IPS-18c (cell line): ENCODE data around the gene GHRL.
A peak's percentile ranks its signal among the peaks of the same experiment; 100 is the strongest.
"Not testable (repeated sequence)": the region's sequence is repeated elsewhere in the genome, so short reads cannot be mapped to it uniquely, and the experiment has no call there.

Source experiments
- H3K4me3 ChIP-seq: 2 replicates; pipeline ENCODE4 v1.7.0; 2013; ENCODE audit warnings: low read depth, mild to moderate bottlenecking, low read length, moderate library complexity; ENCODE audit not compliant: insufficient read depth
- H3K9me3 ChIP-seq: one replicate; pipeline ENCODE4 v1.6.1; 2013; ENCODE audit warnings: mild to moderate bottlenecking, low read length, moderate library complexity; ENCODE audit not compliant: control insufficient read depth, insufficient read depth

GHRL gene

DNA sequence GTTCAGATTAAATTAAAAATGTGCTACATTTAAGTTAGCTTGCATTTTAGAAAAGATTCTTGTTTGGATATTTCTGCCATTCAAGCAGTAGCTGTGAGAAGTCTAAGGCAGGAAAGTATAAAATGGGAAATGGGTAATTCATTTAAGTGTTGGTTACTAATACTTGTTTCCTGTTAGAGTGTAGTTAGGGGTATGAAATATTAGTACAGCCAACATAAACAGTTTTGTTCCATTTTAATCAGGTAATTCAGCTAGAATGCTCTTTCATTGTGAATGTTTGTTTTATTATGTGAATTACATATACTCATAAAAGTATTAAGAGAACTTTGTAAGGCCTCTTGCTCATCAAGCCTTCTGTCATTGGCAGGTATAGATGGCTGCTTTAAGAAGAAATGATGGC lies 24.6 kb downstream of the GHRL start:
- H3K4me3 ChIP-seq: no peak overlapping the region

DNA sequence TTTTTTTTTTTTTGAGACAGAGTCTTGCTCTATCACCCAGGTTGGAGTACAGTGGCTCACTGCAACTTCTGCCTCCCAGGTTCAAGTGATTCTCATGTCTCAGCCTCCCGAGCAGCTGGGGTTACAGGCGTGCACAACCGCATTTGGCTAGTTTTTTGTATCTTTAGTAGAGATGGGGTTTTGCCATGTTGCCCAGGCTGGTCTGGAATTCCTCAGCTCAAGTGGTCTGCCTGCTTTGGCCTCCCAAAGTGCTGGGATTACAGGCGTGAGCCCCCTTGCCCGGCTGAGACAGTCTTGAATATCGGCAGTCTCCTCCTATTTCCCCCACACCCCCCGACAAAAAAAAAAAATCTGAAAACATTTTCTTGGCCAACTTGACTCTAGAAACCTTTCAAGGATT lies 25.8 kb downstream of the GHRL start:
- H3K9me3 ChIP-seq, H3K4me3 ChIP-seq: not testable (repeated sequence)

More for the DNA sequence above, 24.6 kb downstream of the GHRL start:
- no peaks in the 10 kb centered on the region for H3K9me3 ChIP-seq

DNA sequence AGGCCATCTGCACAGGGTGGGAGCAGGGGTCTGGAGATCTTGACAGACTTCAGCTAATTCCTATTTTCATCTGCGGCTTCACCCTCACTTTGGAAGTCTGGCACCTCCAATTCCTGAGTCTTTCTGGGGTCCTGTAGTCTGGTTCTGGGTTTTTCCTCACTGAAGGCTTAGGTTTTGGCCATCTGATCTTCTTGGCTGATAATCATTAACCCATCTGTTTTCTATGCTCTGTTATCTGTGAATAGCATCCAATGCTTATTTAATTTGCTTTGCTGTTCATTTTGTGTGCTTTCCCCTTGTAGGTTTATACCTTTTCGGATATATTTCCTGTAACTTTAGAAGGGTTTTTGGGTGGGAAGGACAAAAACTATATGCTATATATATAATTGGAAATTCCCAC lies 26.9 kb downstream of the GHRL start:
- H3K9me3 ChIP-seq: no peaks in the 10 kb centered on the region

DNA sequence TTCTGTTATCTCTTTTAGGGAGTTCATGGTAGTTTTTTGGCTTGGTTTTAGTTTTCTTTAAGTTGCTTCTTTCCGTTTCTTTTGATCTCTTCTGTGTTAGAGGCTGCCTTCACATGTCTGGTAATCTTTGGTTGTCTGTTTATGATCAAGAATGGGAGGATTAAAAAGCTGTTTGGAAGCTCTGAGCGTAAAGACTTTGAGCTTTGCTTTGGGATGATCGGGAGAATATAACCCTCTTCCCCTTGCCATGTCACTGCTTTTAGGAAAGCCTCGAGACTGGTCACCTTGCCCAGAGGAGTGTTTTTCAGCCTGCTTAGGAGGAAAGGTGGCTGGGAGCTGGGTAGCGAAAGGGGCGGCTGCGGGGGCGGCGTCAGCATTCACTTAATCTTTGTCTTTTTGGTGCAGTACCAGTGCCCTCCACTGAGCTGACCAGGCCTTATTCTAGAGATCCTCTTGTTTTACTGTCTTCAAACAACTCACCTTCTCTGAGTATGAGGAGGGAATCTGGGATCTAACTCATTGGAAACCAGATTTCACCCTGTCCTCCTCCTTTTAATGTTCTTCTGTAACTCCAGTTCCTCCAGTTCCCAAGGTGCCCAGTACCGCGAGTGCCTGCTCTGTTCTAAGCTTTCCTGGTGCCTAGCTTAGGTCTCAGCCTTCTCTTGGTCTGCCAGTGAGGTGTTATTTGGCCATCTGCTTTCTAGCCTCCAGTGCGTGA lies 28.9 kb downstream of the GHRL start:
- Histone ChIP-seq H3K9me3 (no peaks in the 10 kb centered on the region), H3K4me3 (no peak overlapping the region)

More for the DNA sequence above, 26.9 kb downstream of the GHRL start:
- no peak overlapping the region for H3K4me3 ChIP-seq

DNA sequence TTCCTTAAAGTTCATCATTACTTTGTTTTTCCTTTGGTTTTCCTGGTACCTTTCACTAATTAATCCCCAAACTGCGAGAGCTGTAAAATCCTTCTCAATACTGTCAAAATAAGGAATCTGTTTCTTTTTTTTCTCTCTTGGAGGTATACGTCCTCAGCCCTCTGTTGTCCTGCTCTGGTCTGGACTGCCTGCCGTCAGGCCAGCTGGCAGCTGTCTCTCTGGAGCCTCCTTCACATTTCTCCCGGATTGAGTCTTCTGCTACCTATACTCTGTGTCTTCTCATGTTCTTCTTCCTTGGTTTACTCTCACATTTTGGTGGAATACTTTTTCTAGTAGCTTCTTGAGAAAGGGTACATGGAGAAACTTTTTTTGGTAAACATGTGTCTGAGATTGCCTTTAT lies 30.7 kb downstream of the GHRL start:
- no peak overlapping the region for H3K4me3 ChIP-seq

DNA sequence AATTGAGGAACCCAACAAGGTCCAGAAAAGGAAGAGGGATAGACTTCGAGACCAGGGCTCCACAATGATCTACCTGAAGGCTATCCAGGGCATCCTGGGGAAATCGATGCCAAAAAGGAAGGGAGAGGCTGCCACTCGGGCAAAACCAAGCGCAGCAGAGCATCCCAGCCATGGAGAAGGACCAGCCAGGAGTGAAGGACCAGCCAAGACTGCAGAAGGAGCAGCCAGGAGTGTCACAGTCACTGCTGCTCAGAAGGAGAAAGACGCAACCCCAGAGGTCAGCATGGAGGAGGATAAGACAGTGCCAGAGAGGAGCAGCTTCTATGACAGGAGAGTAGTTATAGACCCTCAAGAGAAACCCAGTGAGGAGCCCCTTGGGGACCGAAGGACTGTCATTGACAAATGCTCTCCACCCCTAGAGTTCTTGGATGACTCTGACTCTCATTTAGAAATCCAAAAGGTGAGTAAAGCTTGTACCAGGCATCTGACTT lies 32.5 kb downstream of the GHRL start:
- no peak overlapping the region for H3K4me3 ChIP-seq

More for the DNA sequence above, 30.7 kb downstream of the GHRL start:
- no peaks in the 10 kb centered on the region for H3K9me3 ChIP-seq

DNA sequence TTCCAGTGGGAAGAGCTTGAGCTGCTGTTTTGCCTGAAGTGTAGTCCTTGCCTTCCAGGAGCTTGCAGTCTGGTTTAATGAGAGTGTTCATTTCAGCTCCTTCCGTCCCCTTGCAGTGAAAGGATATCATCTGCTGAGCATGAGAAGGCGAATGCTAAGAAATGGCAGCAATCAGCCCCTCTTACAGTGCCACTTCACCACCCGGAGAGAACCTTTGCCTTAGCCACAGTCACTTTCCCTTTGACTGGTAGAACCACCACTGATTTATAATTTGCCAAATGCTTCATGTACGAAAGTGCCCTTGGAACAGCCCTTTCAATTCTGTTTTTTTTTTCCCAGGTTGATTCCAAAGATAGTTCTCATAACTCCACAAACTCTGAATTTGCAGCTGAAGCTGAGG lies 32.9 kb downstream of the GHRL start:
- no peak overlapping the region for H3K4me3 ChIP-seq
- H3K9me3 ChIP-seq: no peaks in the 10 kb centered on the region

More for the DNA sequence above, 32.5 kb downstream of the GHRL start:
- no peaks in the 10 kb centered on the region for H3K9me3 ChIP-seq

DNA sequence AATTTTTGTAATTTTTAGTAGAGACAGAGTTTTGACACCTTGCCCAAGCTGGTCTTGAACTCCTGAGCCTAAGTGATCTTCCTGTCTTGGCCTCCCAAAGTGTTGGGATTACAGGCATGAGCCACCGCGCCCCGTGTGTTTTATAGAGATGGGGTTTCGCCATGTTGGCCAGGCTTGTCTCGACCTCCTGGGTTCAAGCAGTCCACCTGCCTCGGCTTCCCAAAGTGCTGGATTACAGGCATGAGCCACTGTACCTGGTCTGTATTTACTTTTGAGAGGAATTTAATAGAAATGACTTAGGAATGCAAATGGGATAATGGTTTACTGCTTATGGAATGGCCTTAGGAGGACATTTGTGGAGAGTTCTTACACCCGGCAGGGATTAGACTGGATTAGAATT lies 33.7 kb downstream of the GHRL start:
- no peaks in the 10 kb centered on the region for H3K9me3 ChIP-seq
- no peak overlapping the region for H3K4me3 ChIP-seq

DNA sequence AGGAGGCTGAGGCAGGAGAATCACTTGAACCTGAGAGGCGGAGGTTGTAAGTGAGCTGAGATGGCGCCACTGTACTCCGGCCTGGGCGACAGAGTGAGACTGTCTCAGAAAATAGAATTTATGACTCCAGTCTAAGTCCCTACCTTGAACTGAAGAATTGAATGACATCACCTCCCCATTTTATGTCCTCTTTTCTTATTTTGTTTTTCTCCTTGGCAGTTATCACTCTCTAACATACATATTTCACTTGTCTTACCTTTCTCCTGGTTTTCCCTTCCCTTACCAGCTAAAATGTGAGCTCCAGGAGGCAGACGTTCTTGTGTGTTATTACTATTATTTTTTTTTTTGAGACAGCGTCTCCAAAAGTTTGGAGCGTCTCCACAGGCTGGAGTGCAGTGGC lies 36.9 kb downstream of the GHRL start:
- no peaks in the 10 kb centered on the region for H3K9me3 ChIP-seq
- no peak overlapping the region for H3K4me3 ChIP-seq

DNA sequence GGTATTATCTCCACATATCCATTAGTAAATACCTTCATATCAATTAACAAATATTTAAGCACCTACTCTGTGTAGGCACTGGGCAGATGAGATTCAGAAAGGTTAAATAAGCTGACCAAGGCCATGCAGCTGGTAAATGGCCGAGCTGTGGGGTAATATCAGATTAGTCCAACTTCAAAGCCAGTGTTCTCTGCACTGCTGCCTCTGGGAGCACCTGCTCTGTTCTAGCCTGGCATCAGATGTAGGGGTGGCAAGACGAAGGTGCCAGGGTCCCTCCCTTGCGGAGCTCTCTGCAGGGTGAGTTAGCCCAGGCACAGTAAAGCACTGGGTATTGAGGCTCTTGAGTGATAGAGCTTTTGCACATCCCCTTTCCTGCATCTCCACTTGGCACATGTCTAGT lies 39.0 kb downstream of the GHRL start:
- H3K9me3 ChIP-seq: no peaks in the 10 kb centered on the region
- H3K4me3 ChIP-seq: no peak overlapping the region

DNA sequence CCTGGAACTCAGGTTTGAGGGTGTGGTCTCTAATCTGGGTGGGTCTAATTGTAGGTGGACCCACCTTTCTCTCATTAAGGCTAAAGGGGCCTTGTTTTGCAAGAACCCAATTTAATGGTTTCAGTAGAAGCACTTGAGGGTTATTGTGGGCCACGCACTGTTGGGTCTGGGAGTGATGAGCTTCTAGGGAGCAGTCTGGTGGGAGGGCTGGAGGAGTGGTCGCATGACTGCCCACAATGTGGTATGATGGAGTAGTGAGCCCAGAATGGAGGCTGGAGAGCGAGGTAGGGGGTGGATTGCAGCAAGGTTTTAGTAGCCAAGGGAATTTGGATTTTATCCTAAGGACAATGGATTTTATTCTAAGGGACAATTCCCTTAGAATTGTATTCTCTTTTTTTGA lies 41.7 kb downstream of the GHRL start:
- Histone ChIP-seq H3K9me3 (no peaks in the 10 kb centered on the region), H3K4me3 (no peak overlapping the region)

DNA sequence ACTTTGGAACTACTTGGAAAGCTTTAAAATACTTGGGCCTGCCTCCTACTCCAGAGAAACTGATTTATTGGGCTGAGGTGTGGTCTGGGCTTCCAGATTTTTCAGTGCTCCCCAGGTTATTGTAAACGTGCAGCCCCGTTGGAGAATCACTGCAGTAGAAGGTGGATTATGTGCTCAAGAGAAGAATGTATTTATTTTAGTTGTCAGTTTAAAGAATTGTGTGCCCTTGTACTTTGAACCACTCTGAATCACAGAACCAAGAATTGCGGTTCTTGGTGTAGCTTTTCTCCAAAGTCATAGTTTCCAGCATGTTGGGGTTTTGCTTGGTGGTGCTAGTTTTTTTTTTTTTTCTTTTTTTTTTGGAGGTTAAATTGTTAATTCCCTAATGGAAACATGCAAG lies 42.9 kb downstream of the GHRL start:
- Histone ChIP-seq H3K9me3 (peaks cover 2% of the 10 kb centered on the region), H3K4me3 (peak overlapping the region; percentile 84)

DNA sequence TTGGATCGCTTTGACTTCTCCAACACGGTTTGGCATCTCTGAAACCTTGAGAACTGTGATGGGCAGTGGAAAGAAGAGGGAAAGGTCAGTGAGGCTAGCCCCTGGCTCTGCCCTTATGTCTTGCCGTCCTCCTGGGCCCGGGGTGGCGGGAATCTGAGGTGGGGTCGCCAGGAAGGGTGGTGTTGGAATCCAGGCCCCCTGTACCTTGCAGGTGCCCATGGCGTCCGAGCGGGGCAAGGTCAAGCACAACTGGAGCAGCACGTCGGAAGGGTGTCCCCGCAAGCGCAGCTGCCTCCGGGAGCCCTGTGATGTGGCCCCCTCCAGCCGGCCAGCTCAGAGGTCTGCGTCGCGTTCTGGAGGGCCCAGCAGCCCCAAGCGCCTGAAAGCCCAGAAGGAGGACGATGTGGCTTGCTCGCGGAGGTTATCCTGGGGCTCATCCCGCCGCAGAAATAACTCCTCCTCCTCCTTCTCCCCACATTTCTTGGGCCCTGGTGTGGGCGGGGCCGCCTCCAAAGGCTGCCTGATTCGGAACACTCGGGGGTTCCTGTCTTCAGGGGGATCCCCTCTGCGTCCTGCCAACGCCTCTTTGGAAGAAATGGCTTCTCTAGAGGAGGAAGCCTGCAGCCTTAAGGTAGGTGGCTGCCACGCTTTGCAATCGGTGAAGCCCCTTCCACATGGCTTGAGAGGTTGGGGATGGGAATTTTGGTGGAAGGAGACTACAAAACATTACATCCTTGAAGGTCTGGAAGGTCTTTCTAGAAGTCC lies 43.6 kb downstream of the GHRL start:
- peak overlapping the region; percentile 84 for H3K4me3 ChIP-seq
- H3K9me3 ChIP-seq: peaks cover 2% of the 10 kb centered on the region

DNA sequence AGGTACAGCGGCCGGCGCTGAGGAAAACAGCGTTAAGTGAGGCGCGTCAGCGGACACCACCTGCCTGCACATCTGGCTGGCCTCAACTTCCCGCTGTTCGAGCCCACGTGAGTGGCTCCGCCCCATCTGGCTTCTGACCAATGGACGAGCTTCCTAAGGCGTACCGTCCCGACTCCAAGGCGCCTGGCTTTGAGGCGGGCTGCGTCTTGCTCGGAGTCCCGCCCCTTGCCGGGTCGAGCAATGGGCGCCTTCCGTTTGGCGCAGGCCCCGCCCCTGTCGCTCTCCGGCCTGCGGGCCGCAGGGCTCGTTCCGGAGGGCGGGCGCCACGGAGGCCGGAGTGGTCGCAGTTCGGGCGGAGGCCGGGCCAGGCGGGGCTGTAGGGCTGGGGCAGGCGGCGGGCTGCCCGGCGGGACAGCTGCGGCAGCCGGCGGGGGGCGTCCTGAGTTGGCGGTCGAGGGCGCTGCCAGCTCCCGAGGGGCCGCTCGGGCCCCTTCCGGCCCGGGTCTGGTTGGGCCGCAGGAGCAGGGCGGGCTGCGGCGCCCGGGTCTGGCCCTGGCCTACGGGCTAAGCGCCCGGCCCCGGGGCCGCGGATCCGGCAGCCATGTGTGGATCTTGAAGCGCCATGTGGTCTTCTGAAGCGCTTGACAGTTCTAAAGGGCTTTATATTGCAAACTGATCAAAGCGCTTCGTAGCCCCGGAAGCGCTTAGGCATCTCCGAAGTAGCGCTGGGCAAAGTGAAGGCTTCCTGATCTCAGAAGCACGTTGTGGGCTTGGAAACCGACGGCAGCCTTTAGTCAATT lies 44.4 kb downstream of the GHRL start, which contains the start of gene TATDN2:
TATDN2 (plus strand) TSS at position 276 of the 800 bp plus-strand sequence. CDS start 742 bp downstream, outside the sequence.
- H3K9me3 ChIP-seq: peaks cover 2% of the 10 kb centered on the region

DNA sequence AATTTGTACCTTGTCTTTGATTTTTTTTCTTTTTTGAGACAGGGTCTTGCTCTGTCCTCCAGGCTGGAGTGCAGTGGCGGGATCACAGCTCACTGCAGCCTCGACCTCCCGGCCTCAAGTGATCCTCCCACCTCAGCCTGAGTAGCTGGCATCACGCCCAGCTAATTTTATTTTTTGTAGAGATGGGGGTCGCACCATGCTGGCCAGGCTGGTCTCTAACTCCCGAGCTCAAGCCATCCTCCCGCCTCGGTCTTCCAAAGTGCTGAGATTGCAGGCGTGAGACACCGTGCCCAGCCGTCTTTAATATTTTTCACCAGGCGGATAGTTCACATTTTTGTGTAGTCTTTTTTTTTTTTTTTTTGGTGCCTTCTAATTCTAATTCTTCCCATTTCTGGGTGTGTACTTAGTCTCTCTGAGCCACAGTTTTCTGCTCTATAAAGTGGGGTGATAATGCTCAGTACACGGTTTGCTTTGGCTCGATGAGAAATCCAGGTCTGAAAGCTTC lies 45.0 kb downstream of the GHRL start:
- H3K4me3 ChIP-seq: 0 out of 2 replicates have a peak overlapping the region, but pooled peaks have one; percentile 84
- peaks cover 2% of the 10 kb centered on the region for H3K9me3 ChIP-seq

More for the DNA sequence above, 44.4 kb downstream of the GHRL start, which contains the start of gene TATDN2:
- H3K4me3 ChIP-seq: peak within 1 kb of the TSS; percentile 84

DNA sequence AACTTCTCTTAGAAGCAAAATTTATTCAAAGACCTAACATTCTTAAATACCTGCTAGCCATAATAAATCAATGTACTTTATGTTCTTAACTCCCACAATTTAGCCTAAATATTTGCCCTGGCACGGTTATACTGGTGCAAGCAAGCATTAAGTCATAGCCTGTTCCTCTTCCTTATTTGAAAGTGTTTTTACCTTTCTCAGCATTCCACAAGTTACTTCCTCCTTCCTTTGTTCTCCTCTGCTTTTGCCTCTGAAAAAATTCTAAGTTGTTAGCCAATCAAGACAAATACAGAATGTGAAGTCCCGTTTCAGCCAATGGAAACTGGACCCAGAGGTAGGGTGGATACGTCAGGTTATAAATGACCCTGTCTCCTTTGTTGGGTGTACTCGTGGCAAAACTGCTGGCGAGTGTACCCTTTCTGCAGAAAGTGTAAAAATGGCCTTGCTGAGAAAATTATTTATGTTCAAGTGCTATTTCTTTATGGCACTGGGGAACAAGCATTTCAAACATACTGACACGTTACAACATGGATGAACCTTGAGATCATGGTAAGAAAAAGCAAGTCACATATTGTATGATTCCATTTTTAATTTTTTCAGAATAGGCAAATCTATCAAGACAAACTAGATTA lies 47.5 kb downstream of the GHRL start:
- H3K4me3 ChIP-seq: no peak overlapping the region
- H3K9me3 ChIP-seq: peaks cover 2% of the 10 kb centered on the region

DNA sequence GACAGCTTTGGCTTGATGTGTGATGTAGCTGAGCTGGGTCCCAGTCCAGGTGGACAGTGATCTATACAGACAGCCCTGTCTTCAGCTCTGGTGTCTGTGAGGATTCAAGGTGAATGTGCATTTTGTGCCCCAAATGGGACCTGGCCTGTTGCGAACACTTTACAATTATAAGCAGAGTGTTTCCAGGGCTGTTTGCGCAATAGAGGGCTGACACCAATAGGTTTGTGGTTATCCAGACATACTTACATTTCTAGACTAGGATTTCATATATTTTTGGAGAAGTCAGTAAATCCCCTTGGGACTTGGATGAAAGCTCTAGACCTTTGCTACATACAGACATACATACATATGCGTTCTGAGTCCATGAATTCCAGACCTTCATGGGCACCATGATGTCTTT lies 48.7 kb downstream of the GHRL start:
- peaks cover 2% of the 10 kb centered on the region for H3K9me3 ChIP-seq
- no peak overlapping the region for H3K4me3 ChIP-seq
